GM12878 (cell line): Measurements from ENCODE around the gene SRP68.

Experiments
- BCL3 ChIP-seq: IDR thresholded peaks from 2 replicates; pipeline ENCODE4 v1.6.1; 2011; ENCODE audit warnings: borderline replicate concordance, low read depth, mild to moderate bottlenecking, moderate library complexity, low read length; ENCODE audit not compliant: insufficient read depth, poor library complexity, severe bottlenecking
- EZH2 ChIP-seq: IDR thresholded peaks from 2 replicates; pipeline ENCODE4 v1.6.1; 2012; ENCODE audit warnings: low read depth, mild to moderate bottlenecking, control low read depth, inconsistent platforms, low read length, borderline replicate concordance; ENCODE audit not compliant: control insufficient read depth
- POLR2A ChIP-seq: IDR thresholded peaks from 2 replicates; pipeline ENCODE4 v1.6.1; 2011; ENCODE audit warnings: low read depth, mild to moderate bottlenecking, low read length
- SP1 ChIP-seq: IDR thresholded peaks from one replicate; pipeline ENCODE4 v1.6.1; 2011; ENCODE audit warnings: low read depth, low read length
- SPI1 ChIP-seq: IDR thresholded peaks from 2 replicates; pipeline ENCODE4 v1.6.1; 2011; ENCODE audit warnings: low read depth, mild to moderate bottlenecking, low read length, moderate library complexity, borderline replicate concordance; ENCODE audit not compliant: insufficient read depth
- YY1 ChIP-seq: IDR thresholded peaks from 2 replicates; pipeline ENCODE4 v1.6.1; 2011; ENCODE audit warnings: low read depth, mild to moderate bottlenecking, low read length
- TF ChIP-seq, protein P1 (sequence below), 3 experiments: IDR thresholded peaks in 2 of 3; conservative IDR thresholded peaks in 1 of 3; 2 replicates each; pipeline ENCODE4 v1.5.1; 2011; ENCODE audit warnings: low read depth in 3 of 3, low read length in 3 of 3, mild to moderate bottlenecking in 3 of 3, control low read depth in 2 of 3, moderate library complexity in 2 of 3, inconsistent platforms in 1 of 3, mixed read lengths in 1 of 3; ENCODE audit not compliant: control insufficient read depth in 2 of 3, insufficient read depth in 1 of 3; ENCODE audit errors: extremely low read depth in 1 of 3

DNA sequence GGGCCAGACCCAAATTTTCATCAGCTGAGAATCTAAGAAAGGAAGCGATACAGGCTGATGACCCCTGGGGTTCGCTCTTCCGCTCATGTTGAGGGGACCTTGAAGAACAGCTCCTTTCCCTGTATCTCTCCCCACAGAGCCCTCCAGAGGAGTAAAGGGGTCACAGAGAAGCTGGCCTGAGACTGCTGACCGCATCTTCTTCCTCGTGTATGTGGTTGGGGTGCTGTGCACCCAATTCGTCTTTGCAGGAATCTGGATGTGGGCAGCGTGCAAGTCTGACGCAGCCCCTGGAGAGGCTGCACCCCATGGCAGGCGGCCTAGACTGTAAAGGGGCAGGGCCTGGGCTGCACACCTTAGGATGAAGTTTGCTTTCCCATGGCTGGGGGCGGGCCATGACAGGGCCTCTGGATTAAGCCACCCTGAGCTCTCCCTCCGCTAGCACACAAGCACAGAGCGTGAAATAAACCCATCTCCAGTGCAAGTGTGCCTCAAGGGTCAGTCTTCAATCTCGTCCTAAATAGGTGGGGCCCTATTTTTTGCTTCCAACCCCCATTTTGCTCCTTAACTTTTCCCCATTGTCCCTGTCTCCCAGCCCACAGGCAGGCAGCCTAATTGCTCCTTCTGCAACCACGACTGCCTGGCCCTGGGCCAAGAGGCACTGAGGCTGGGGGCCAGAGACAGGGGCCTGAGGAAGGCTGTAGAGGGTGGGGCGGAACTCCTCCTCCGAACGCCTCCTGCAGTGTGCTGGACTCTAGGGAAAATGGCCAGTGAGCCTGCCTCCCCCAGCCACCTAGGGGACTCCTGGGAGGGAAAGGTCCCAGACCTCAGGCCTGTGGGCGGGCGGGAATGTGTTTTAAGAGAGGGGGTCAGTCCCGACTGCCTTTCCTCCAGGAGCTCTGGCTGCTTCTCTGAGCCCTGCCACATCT, 10.3 kb upstream of the SRP68 start:
- TF ChIP-seq SP1 (no peak), SPI1 (no peak), YY1 (no peak), POLR2A (no peak), BCL3 (no peak), EZH2 (no peak)
- TF ChIP-seq, protein P1, sequence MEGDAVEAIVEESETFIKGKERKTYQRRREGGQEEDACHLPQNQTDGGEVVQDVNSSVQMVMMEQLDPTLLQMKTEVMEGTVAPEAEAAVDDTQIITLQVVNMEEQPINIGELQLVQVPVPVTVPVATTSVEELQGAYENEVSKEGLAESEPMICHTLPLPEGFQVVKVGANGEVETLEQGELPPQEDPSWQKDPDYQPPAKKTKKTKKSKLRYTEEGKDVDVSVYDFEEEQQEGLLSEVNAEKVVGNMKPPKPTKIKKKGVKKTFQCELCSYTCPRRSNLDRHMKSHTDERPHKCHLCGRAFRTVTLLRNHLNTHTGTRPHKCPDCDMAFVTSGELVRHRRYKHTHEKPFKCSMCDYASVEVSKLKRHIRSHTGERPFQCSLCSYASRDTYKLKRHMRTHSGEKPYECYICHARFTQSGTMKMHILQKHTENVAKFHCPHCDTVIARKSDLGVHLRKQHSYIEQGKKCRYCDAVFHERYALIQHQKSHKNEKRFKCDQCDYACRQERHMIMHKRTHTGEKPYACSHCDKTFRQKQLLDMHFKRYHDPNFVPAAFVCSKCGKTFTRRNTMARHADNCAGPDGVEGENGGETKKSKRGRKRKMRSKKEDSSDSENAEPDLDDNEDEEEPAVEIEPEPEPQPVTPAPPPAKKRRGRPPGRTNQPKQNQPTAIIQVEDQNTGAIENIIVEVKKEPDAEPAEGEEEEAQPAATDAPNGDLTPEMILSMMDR (IDR thresholded peaks at IDR 0.05 in 2 of 3, conservative IDR thresholded peaks at IDR 0.05 in 1 of 3; ENCODE audit: control insufficient read depth in 2 of 3, extremely low read depth in 1 of 3, insufficient read depth in 1 of 3, low read depth in 3 of 3, low read length in 3 of 3): no peak
